CD4-positive, alpha-beta T cell treated with Interleukin-4 for 1 hour (primary cell): ENCODE measurements around the gene TCP11L2.
"Not testable (repeated sequence)": the region's sequence is repeated elsewhere in the genome, so short reads cannot be mapped to it uniquely, and the experiment has no call there.

Experiments used
- DNase-seq, 2 donors: peaks; one replicate each; pipeline ENCODE4 v3.0.0-alpha.2; 2020 to 2022

TCP11L2 gene

DNA sequence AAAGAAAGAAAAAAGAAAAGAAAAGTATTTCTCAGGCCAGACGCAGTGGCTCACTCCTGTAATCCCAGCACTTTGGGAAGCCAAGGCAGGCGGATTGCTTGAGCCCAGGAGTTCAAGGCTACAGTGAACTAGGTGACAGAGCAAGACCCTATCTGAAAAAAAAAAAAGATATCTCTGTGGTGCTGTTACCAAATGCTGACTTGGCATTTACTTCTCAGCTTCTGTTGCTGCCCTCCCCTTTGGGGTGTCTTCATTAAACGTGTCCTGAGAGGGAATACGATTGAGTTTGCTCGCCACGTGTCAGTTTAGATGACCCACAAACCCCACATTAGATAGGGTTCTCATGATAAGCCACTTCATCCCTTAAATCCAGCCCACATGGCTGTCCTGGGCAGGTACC is 50.6 kb downstream of the TCP11L2 start:
- no peak for DNase-seq

DNA sequence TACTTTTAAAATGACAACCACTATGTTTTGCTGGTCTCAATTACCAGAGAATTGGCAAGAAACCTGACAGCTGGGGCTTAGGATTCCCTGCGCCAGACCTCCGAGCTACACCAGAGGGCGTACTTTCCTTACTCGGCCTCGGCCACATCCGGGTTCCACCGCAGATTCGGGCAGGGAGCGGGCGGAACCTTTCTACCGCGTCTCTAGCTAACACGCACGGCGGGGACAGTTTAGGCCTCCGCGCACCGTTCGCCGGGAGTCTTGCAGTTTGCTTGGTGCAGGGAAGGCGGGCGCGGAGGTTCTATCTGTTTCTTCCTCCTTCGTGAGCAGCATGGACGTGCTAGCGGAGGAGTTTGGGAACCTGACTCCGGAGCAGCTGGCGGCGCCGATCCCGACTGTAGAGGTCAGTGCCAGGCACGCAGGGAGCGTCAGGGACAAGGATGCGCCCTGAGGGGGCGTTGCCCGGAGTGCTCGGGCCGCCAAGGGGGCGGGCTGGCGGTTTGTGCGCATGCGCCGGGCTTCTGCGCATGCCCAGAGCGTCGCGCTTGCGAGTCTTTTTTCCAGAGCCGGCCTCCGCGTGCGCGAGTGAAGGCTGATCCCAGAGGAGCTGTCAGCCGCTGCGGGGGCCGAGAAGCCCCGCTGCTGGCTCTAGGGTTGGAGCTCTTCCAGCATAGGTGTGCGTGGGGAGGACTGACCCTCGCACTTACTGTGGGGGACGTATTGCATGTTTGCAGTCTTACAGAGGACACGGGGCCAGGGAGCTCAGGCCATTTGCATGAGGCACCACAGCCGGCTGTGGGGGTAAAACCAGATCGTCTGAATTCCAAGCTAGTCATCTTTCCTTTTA is 55.2 kb downstream of the TCP11L2 start, which contains the start of gene POLR3B:
POLR3B (plus strand) TSS at position 200 of the 847 bp plus-strand sequence; CDS start at position 332, 132 bp downstream.
- peak; percentile 96 to 97 for DNase-seq

DNA sequence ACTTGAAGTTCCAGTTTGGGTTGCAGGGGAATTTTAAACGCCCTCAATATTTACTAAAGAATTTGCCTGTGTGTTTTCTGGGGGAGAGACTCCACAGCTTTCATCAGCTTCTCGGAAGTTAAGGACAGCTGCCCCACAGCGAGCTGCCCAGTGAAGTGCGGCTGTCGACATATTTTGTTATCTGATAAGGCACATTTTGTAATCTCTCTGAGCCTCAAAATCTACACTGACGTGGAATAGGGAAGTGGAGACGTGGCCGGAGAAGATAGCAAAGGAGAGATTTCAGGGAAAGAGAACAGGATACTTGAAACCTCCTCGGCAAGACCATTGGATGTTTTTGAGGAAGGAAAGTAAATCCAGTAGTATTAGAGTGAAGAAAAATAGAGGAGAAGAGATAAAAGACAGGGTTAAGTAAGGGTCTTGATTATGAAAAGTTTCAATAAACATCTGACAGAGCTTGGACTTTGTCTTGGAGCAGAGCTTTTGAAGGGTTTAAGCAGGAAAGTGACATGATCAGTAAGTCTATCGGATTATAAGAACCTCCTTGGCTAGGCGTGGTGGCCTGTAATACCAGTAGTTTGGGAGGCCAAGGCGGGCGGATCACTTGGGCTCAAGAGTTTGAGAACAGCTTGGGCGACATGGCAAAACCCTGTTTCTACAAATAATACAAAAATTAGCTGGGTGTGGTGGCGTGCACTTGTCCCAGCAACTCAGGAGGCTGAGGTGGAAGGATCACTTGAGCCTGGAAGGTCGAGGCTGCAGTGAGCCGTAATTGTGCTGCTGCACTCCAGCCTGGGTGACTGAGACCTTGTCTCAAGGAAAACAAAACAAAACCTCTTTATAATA is 56.1 kb downstream of the TCP11L2 start:
- DNase-seq: no peak

DNA sequence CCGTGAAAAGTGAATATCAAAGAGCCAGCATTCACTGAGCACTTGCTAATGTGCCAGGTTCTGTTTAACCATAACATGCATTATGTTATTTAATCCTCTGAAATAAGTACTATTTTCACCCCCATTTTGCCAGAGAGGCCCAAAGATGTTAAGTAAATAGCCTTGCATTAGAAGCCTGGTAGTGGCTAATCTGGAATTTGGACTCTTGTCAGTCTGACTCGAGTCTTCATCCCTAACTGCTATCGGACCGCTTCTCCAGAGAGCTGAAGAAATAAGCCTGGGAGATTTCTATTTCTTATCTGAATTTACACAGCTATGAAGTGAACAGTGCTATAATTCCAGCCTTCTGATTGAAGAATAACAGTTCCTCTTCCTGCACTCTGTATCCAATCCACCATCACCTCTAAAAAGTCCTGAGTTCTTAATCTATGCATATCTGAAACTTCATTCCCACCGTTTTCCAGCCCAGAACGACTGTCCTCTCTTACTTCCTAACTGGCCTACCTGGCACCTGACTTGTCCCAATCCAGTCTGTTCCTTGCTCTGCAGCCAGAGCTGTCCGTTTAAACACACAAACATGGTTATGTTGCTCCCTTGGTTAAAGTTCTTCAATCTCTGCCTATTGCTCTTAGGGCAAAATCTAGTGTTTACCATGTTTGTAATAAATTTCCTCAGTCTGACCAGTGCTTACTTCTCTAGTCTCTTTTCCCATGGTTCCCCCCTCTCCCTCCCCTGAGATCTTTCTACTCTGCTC is 57.3 kb downstream of the TCP11L2 start:
- DNase-seq: no peak

DNA sequence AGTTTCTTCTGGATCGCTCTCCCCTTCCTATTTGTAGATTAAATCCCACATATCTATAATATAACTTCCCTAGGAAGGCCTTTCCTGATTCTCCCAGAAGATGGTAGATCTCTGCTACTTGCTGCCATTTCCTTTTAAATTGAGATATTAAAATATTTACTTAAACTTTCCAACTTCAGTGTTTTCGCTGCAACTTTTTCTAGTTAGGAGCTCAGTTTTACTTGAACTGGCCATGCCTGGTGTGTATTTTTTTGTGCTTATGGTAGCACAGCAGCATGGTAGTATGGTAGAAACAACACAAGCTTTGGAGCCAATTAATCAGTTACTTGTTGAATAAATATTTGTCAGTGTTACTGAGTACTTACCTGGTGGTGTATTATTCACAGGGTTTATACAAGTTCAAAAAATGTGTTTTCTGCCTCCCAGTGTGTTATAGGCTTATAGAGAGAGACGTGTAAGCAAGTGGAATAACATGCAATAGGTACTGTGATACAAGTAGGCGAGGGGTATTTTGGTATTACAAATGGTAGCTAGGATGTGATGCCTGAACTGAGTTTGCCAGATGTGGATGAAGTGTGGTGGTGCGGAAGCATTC is 58.0 kb downstream of the TCP11L2 start:
- DNase-seq: no peak

DNA sequence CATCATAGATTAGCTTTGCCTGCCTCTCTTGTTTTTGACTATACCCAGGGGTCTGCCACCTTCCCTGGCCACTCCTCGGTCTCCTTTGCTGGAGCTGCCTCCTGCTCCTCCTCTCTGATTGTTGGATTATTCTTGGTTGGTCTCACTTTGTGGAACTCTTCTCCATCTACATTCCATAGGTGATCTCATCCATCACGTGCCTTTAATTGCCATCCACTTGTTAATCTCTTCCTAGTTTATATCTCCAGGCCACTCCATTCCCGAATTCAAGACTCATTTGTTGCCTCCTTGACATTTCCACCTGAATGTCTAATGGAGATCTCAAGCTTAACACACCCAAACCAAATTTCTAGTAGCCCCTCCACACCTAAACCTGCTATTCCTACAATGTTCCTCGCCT is 60.4 kb downstream of the TCP11L2 start:
- no peak for DNase-seq

DNA sequence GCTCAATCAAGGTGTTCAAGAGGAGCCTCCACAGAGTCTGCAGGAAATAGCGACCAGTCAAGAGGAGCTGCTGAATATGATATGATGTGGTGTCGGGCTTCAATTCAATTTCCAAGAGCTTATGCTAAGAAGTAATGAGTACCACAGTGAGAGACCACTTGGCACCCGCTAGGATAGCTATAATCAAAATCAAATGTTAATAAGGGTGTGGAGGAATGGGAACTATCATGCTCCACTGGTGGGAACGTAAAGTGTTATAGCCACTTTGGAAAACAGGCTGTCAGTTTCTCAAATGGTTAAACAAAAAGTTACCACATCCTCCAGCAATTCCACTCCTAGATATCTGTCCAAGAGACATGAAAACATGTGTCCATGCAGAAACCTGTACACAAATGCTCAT is 61.7 kb downstream of the TCP11L2 start:
- no peak for DNase-seq

DNA sequence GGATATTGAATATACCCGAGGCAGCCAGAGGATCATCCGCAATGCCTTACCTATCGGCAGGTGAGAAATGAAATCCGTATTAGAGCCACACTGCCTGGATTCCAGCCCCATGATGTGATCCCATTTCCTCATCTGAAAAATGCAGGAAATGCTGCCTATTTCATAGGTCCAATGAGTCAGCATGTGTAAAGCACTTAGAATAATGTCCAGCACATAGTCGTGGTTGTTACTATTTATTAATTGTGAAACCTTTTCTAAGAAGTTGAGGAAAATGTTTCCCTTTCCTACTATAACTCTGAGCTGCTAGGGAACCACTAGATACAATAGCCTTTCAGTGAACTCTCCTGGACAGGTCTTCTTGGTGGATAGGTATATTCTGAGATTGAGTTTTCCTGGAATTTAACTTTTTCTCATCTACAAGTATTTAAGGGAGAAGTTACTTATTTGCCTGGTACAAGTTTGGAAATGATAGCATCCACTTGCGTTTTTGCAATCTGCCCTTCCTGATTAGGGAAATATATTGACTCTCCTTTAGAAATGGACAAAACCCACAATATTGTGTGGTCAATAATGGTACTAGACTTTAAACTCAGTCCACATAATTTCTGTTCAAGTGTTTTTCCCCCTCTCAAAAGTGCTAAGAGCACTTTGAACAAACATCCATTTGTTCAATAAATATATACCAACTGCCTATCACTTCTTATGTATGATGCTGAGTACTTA is 67.3 kb downstream of the TCP11L2 start:
- DNase-seq: no peak

DNA sequence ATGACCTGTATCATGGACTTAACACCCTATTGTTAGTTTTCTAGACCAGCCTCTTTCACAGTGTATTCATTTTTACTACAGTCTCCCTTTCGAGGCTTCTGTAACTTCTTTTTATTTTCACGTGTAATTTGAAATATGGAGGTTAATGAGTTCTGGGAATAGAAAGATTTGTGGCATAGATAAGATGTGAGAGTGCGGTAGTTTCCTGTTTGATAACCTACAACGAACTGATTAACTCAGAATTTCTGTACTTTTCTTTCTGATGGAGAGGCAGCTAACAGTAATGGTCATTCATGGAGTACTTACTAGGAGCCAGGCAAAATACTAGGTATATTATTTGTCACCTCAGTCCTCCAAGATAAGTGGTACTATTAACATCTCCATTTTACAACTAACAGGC is 76.3 kb downstream of the TCP11L2 start:
- peak in 1 of 2 donors; percentile 18 for DNase-seq

DNA sequence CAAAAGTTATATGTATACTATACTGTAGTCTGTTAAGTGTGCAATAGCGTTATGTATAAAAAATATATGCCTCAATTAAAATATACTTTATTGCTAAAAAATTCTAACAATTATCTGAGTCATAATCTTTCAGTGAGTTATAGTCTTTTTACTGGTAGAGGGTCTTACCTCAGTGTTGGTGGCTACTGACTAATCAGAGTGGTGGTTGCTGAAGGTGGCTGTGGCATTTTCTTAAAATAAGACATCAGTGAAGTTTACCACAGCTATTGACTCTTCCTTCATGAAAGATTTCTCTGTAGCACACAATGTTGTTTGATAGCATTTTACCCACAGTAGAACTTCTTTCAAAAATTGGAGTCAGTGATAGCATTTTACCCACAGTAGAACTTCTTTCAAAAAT is 78.4 kb downstream of the TCP11L2 start:
- DNase-seq: no peak

DNA sequence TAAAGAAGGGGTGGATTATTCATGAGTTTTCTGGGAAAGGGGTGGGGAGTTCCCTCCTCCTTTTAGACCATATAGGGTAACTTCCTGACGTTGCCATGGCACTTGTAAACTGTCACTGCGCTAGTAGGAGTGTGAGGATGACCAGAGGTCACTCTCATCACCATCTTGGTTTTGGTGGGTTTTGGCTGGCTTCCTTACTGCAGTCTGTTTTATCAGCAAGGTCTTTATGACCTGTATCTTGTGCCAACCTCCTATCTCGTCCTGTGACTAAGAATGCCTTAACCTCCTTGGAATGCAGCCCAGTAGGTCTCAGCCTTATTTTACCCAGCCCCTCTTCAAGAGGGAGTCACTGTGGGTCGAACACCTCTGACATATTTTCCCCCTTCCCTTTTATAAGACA is 79.3 kb downstream of the TCP11L2 start:
- not testable (repeated sequence) for DNase-seq

DNA sequence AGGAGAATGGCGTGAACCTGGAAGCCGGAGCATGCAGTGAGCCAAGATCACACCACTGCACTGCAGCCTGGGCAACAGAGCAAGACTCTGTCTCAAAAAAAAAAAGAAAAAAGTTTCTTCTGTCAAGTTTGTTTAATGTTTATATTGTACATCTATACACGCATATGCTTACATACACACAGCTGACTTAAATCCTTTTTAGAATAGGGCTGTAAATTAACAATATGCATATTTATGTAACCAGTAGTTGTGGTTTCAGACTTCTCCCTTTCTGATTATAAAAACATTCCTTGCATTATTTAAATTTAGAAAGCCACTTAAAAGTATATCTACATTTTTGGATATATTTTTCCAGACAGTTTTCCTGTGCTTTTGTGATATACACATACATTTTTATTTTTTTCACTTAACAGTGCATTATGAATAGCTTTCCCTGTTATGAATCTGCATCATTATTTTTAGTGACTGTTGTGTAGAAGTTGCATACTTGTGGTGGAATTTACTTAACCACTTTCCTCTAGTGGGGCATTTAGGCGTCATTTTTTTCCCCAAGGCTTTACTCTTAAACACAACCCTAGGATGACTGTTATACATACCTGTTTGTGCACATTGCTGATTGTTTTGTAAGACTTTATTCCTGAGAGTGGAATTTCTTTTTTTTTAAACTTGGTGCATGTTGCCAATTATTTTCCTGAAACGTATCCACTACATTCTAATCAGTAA is 84.4 kb downstream of the TCP11L2 start:
- no peak for DNase-seq

DNA sequence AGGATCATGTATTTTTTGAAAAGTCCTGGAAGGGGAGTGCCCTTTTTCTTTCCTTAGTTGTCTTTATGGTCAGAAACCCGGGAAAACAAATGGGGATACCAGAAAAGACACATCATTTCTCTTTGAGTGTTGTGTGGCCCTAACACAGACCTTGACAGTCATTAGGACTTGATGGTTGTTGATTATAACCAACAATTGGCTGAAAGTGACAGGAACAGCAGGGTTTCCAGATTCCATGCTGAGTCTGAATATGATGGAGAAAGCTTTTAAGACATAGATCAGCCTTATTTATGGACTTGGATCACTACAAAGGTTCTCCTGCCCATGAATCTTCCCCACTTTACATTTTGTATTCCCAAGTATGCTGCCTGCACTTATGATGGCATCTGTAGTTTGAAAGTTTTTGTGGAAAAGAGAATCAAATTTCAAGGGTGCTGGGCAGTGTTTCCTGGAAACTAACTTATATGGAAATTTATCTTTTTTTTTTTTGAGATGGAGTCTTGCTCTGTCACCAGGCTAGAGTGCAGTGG is 85.4 kb downstream of the TCP11L2 start:
- DNase-seq: no peak

DNA sequence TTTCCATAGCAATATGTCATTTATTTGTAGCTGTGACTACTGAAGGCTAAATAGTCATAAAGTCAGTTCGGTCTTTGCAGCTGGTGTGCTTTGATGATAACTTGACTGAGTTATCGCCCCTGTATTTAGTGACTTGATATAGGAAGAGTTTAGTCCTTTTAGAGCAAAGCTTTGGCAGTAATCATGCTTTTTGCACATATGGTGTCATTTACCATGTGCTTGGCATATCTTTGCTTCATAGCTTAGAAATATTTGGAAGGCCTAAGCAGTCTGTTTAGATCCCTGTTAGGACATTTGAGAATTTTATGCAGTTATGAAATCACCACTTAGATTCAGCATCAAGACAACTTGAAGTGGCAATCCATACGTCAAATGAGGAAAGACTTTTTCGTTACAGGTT is 86.6 kb downstream of the TCP11L2 start:
- no peak for DNase-seq

DNA sequence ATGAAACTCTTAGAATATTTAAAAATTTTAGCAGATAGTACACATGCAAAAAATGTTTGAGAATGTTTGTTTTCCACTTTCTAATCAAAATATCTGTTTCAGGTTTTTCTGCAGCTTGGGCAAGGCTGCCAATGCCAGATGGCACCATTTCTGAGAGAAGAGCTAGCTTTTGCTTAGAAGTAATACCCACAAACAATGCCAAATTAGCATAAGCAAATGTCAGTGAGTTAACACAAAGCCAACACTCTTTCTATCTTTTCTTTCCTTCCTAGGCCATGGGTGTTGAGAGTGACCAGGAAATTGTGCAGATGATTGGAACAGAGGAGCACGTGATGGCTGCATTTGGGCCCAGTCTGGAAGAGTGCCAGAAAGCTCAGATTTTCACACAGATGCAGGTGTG is 90.2 kb downstream of the TCP11L2 start:
- no peak for DNase-seq
